Spinal cord (tissue), 10 donors: ENCODE data around the gene FZR1. TPM values are rescaled to one million over a fixed set of nuclear protein-coding genes. Genes with fewer than 3 reads are reported as not detected.

ENCODE experiments used
- DNase-seq, 6 donors: peaks; one replicate each; pipeline versions ENCODE4 v3.0.0 to v3.0.0-alpha.2; 2013 to 2015; ENCODE audit warnings: low spot score in 6 of 6, low read depth in 4 of 6
- H3K27ac ChIP-seq: one replicate; pipeline ENCODE4 v1.5.1; 2013; ENCODE audit warnings: low read depth, low read length, control low read depth
- H3K27me3 ChIP-seq: one replicate; pipeline ENCODE4 v1.6.1; 2013; ENCODE audit warnings: low read length; ENCODE audit not compliant: control insufficient read depth, insufficient read depth
- H3K36me3 ChIP-seq: one replicate; pipeline ENCODE4 v1.6.1; 2013; ENCODE audit warnings: low read length; ENCODE audit not compliant: control insufficient read depth, insufficient read depth
- H3K4me1 ChIP-seq: one replicate; pipeline ENCODE4 v1.6.1; 2013; ENCODE audit warnings: low read length; ENCODE audit not compliant: control insufficient read depth, insufficient read depth
- H3K4me3 ChIP-seq: one replicate; pipeline ENCODE4 v1.5.1; 2013; ENCODE audit warnings: low read depth, low read length, control low read depth
- H3K9me3 ChIP-seq: one replicate; pipeline ENCODE4 v1.6.1; 2013; ENCODE audit warnings: low read length; ENCODE audit not compliant: control insufficient read depth, insufficient read depth
- WGBS: methylation state at CpG from one replicate; pipeline ENCODE4 v1.1.5; 2013; ENCODE audit warnings: missing lambda C conversion rate; ENCODE audit not compliant: insufficient coverage; 5-methylcytosine and 5-hydroxymethylcytosine counted together
- polyA plus RNA-seq, 2 donors: library from polyadenylated mRNA; unstranded; fragments of 120-200 nt; gene quantifications; one replicate each; pipeline ENCODE4 v1.2.1, GENCODE V29; 2013; ENCODE audit not compliant: insufficient read length in 2 of 2
- total RNA-seq, 2 donors: library from RNA; depleted of rRNA in 1 of 2; stranded (reverse); fragments of 120-200 nt in 1 of 2; fragments of >200 nt in 1 of 2; gene quantifications; one replicate each; pipeline versions ENCODE4 v1.2.3 to v1.2.4, GENCODE V29; 2013 to 2014
- donor health status: healthy.

The FZR1 gene
- total and polyA plus RNA-seq, 4 donors, result 35.4 to 111 (median 64.2) TPM

- no peak for DNase-seq
- no peaks in the 10 kb centered on the region for H3K9me3 ChIP-seq
- peaks cover 77% of the 10 kb centered on the region for H3K36me3 ChIP-seq
- H3K27ac ChIP-seq, result no peak overlapping the region
- WGBS, result 91% methylated on average over 33 of the region's 37 CpGs
- no peaks in the 10 kb centered on the region for H3K27me3 ChIP-seq
- peaks cover 18% of the 10 kb centered on the region for H3K4me1 ChIP-seq
- H3K4me3 ChIP-seq, result no peak overlapping the region
Measured at GRCh38 chr19:3520166-3521103, 14.3 kb downstream of the FZR1 start.

DNA sequence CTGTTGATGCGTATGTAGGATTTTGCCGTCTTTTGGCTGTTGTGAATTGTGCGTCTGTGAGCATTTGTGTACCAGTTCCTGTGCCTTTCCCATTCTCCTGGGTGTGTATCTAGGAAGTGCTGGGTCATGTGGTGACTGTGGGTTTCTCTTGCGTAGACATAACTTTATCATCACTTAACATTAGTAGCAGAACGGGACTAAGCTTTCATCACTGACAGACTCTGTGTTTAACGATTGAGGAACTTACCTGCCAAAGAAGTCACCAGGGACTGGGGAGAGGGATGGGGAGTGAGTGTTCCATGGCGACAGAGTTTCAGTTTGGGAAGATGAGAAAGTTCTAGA is 15.0 kb downstream of the FZR1 start:
- no peaks in the 10 kb centered on the region for H3K9me3 ChIP-seq
- no peak for DNase-seq
- peaks cover 81% of the 10 kb centered on the region for H3K36me3 ChIP-seq
- no peak overlapping the region for H3K27ac ChIP-seq
- H3K4me3 ChIP-seq, result no peak overlapping the region
- WGBS, result 87% methylated on average over 5 of the region's 7 CpGs
- no peaks in the 10 kb centered on the region for H3K27me3 ChIP-seq
- H3K4me1 ChIP-seq, result peaks cover 11% of the 10 kb centered on the region

- DNase-seq, result no peak
- no peaks in the 10 kb centered on the region for H3K9me3 ChIP-seq
- H3K4me3 ChIP-seq, result no peak overlapping the region
- no peaks in the 10 kb centered on the region for H3K27me3 ChIP-seq
- no peak overlapping the region for H3K27ac ChIP-seq
- WGBS, result 93% methylated on average over 39 of the region's 40 CpGs
- H3K4me1 ChIP-seq, result no peaks in the 10 kb centered on the region
- H3K36me3 ChIP-seq, result peaks cover 87% of the 10 kb centered on the region
Measured at GRCh38 chr19:3522421-3523360, 16.6 kb downstream of the FZR1 start.

DNA sequence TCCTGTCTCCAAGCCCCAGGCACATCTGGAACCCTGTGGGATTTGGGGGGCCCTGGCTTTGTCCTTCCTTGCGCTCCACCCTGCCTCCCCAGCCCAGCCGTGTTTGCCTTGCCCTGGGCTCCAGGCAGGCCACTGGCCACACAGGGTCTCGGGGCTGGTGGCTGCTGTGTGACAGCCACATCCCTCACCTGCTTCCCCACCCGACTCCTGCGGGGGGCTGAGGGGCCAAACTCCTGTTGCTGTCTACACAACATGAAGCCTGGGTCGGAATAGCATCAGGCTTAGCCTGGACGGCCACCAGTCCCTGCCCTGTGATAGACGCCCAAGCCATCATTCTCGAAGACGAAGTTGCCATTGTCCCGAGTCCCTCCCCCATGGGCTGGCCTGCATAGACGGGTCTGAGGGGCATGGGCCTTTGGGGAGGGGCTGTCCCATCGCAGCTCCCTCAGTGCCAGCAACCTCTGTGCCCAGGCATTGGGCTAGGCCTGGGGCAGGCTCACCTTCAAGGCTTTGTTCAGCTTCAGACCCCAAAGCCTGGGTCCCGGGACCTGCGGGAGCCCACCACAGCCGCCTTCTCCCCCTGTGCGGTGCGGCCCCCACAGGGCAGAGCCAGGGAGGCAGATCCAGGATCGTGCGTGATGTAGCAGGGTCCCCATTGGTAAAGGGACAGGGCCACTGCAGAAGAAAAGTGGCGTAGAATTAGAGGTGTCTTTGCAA is 17.4 kb downstream of the FZR1 start:
- WGBS, result 90% methylated on average over 18 of the region's 21 CpGs
- Histone ChIP-seq H3K4me3 (no peak overlapping the region), H3K27me3 (no peaks in the 10 kb centered on the region), H3K27ac (no peak overlapping the region), H3K9me3 (no peaks in the 10 kb centered on the region), H3K4me1 (no peaks in the 10 kb centered on the region), H3K36me3 (peaks cover 93% of the 10 kb centered on the region)
- no peak for DNase-seq

DNA sequence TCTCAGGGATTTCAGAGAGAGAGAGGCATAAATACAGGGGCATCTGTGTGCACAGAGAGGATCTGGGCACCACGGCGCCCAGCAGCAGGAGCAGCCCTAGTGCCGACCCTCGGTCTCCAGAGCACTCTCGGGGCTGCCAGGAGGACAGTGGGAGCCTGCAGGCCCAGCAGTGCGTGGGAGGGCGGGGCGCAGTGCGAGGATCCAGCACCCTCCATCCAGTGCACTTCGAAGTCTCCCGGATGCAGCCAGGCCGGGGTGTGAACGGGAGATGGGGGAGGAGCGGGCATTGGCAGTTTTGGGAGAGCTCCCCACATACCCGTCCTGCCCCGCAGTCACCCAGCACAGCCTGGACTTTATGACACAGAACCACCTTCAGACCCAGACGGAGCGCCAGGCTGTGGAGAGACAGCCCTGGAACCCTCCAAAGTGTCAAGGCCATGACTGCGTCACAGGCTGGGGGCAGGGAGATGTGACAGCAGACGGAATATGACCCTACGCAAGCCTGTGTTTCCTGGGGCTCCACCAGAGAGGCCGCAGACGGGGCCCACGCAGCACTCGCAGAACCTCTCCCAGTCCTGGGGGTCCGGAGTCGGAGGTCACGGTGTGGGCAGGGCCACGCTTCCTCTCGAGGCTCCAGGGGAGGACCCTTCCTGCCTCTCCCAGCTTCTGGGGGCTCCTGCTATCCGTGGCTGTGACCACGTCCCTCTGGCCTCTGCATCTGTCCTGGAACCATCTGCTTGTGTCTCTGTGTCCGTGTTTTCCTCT is 18.1 kb downstream of the FZR1 start:
- WGBS, result 94% methylated on average over 33 of the region's 33 CpGs
- H3K36me3 ChIP-seq, result peaks cover 94% of the 10 kb centered on the region

DNA sequence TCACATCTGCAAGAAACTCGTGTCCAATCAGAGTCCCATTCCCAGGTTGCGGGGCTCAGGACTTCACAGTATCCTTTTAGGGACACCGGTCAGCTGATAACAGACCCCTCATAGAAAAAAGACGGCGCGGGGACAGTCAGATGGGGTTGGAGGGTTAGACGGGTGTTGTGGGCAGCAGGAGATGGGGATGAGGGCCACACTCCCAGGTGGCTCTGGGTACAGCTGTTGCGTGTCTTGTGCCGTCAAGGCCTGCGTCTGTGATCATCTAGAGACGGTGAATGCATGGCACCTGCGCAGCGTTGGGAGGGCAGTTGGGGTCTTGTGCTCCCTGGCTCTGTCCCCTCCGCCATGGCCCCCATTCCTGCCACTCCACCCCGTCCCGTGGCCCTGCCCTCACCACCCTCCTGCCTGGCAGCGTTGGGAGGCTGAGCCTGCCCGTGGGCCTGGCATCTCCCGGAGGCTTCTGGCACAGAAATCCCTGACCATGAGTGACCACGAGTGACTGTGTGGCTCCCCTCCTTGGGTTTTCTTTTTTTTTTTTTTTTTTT is 18.9 kb downstream of the FZR1 start:
- Histone ChIP-seq H3K4me1 (no peaks in the 10 kb centered on the region), H3K9me3 (no peaks in the 10 kb centered on the region), H3K4me3 (no peak overlapping the region), H3K27me3 (no peaks in the 10 kb centered on the region), H3K36me3 (peaks cover 88% of the 10 kb centered on the region), H3K27ac (no peak overlapping the region)
- 95% methylated on average over 20 of the region's 20 CpGs for WGBS
- DNase-seq, result no peak

More for the DNA sequence above, 18.1 kb downstream of the FZR1 start:
- no peak overlapping the region for H3K27ac ChIP-seq
- no peaks in the 10 kb centered on the region for H3K4me1 ChIP-seq
- H3K27me3 ChIP-seq, result no peaks in the 10 kb centered on the region
- no peaks in the 10 kb centered on the region for H3K9me3 ChIP-seq
- no peak for DNase-seq
- no peak overlapping the region for H3K4me3 ChIP-seq

GRCh38 chr19:3526507-3527237 is 20.6 kb downstream of the FZR1 start:
- no peaks in the 10 kb centered on the region for H3K4me1 ChIP-seq
- H3K4me3 ChIP-seq, result no peak overlapping the region
- no peaks in the 10 kb centered on the region for H3K27me3 ChIP-seq
- WGBS, result 88% methylated on average over 26 of the region's 28 CpGs
- H3K9me3 ChIP-seq, result no peaks in the 10 kb centered on the region
- no peak overlapping the region for H3K27ac ChIP-seq
- no peak for DNase-seq
- peaks cover 92% of the 10 kb centered on the region for H3K36me3 ChIP-seq

- 97% methylated on average over 20 of the region's 21 CpGs for WGBS
- Histone ChIP-seq H3K36me3 (peaks cover 93% of the 10 kb centered on the region), H3K4me3 (no peak overlapping the region), H3K27me3 (no peaks in the 10 kb centered on the region), H3K4me1 (no peaks in the 10 kb centered on the region), H3K27ac (no peak overlapping the region), H3K9me3 (no peaks in the 10 kb centered on the region)
- DNase-seq, result no peak
Measured at GRCh38 chr19:3527238-3527910, 21.3 kb downstream of the FZR1 start.
